Ishikawa (cell line): ENCODE measurements around the gene MLLT6.

Source experiments
- CEBPB ChIP-seq: IDR thresholded peaks from 2 replicates; pipeline ENCODE4 v1.6.1; 2012
- CREB1 ChIP-seq: IDR thresholded peaks from 2 replicates; pipeline ENCODE4 v1.6.1; 2012; ENCODE audit warnings: low read depth
- EGR1 ChIP-seq: IDR thresholded peaks from 2 replicates; pipeline ENCODE4 v1.6.1; 2012
- EP300 ChIP-seq: IDR thresholded peaks from 2 replicates; pipeline ENCODE4 v1.6.1; 2012; ENCODE audit warnings: borderline replicate concordance
- FOXM1 ChIP-seq: IDR thresholded peaks from 2 replicates; pipeline ENCODE4 v1.6.1; 2012; ENCODE audit warnings: low read depth, borderline replicate concordance
- MAX ChIP-seq: IDR thresholded peaks from 2 replicates; pipeline ENCODE4 v1.6.1; 2012
- NFIC ChIP-seq: IDR thresholded peaks from 2 replicates; pipeline ENCODE4 v1.6.1; 2012
- RAD21 ChIP-seq: IDR thresholded peaks from 2 replicates; pipeline ENCODE4 v1.6.1; 2012; ENCODE audit warnings: low read depth
- TAF1 ChIP-seq: IDR thresholded peaks from 2 replicates; pipeline ENCODE4 v1.6.1; 2012; ENCODE audit warnings: low read depth, mild to moderate bottlenecking
- TF ChIP-seq, protein P1 (sequence below): IDR thresholded peaks from 2 replicates; pipeline ENCODE4 v1.6.1; 2012
- TF ChIP-seq, protein P2 (sequence below): IDR thresholded peaks from 2 replicates; pipeline ENCODE4 v1.6.1; 2012; ENCODE audit warnings: low read depth, mild to moderate bottlenecking

- TF ChIP-seq CEBPB (no peak), FOXM1 (no peak), EP300 (no peak), TAF1 (no peak), RAD21 (no peak), MAX (no peak; the same call in 1 of the 2 replicates), NFIC (no peak), CREB1 (no peak), EGR1 (no peak)
- TF ChIP-seq, protein P1, sequence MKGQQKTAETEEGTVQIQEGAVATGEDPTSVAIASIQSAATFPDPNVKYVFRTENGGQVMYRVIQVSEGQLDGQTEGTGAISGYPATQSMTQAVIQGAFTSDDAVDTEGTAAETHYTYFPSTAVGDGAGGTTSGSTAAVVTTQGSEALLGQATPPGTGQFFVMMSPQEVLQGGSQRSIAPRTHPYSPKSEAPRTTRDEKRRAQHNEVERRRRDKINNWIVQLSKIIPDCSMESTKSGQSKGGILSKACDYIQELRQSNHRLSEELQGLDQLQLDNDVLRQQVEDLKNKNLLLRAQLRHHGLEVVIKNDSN, result no peak
- TF ChIP-seq, protein P2, sequence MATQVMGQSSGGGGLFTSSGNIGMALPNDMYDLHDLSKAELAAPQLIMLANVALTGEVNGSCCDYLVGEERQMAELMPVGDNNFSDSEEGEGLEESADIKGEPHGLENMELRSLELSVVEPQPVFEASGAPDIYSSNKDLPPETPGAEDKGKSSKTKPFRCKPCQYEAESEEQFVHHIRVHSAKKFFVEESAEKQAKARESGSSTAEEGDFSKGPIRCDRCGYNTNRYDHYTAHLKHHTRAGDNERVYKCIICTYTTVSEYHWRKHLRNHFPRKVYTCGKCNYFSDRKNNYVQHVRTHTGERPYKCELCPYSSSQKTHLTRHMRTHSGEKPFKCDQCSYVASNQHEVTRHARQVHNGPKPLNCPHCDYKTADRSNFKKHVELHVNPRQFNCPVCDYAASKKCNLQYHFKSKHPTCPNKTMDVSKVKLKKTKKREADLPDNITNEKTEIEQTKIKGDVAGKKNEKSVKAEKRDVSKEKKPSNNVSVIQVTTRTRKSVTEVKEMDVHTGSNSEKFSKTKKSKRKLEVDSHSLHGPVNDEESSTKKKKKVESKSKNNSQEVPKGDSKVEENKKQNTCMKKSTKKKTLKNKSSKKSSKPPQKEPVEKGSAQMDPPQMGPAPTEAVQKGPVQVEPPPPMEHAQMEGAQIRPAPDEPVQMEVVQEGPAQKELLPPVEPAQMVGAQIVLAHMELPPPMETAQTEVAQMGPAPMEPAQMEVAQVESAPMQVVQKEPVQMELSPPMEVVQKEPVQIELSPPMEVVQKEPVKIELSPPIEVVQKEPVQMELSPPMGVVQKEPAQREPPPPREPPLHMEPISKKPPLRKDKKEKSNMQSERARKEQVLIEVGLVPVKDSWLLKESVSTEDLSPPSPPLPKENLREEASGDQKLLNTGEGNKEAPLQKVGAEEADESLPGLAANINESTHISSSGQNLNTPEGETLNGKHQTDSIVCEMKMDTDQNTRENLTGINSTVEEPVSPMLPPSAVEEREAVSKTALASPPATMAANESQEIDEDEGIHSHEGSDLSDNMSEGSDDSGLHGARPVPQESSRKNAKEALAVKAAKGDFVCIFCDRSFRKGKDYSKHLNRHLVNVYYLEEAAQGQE, result no peak
These were observed 1.6 kb downstream of the MLLT6 start for GRCh38 chr17:38706505-38707216.
